CD4-positive, alpha-beta T cell treated with Interleukin-10 for 1 hour (primary cell): Measurements from ENCODE around the gene PHGDH.
A peak's percentile ranks its signal among the peaks of the same experiment; 100 is the strongest.

Experiments
- DNase-seq: peaks from one replicate; pipeline ENCODE4 v3.0.0-alpha.2; 2020

The PHGDH gene

GRCh38 chr1:119733754-119734153 is 22.0 kb downstream of the PHGDH start:
- no peak for DNase-seq

DNA sequence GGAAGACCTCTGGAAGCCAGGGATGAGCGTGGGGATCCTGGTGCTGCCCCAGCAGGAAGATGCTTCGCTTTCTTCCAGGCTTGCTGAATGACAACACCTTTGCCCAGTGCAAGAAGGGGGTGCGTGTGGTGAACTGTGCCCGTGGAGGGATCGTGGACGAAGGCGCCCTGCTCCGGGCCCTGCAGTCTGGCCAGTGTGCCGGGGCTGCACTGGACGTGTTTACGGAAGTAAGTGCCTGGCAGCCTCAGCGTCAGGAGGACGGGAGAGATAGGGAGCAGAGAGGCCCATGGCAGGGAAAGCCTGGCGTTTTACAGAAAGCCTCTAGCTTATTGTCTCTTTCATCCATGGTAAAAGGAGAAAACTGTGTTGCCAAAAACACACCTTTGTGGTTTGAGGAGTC is 23.5 kb downstream of the PHGDH start:
- no peak for DNase-seq

- no peak for DNase-seq
These were observed 24.9 kb downstream of the PHGDH start for GRCh38 chr1:119736649-119737039.

DNA sequence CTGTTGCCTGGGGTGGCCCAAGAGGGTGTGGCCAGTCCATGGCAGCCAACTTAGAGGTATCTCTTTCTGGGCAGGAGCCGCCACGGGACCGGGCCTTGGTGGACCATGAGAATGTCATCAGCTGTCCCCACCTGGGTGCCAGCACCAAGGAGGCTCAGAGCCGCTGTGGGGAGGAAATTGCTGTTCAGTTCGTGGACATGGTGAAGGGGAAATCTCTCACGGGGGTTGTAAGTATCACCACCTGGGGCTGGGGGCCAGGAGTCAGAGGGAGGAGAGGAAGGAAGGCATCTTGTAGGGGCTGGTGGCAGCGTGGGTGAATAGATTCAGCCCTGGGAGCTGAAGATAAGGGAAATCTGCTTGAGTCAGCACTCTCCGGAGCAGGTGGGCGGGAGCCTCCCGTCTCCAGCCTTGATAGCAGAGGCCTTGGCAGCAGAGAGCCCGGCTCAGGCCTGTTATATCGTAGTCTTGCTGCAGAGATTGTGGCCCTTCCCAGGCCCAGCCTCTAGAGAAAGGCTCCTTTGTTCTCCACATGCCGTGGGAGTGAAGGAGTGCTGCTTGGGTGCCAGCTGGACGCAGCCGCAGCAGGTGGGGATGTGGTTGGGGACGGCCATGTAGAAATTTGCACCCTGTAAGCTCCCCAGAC is 25.4 kb downstream of the PHGDH start:
- DNase-seq = no peak

DNA sequence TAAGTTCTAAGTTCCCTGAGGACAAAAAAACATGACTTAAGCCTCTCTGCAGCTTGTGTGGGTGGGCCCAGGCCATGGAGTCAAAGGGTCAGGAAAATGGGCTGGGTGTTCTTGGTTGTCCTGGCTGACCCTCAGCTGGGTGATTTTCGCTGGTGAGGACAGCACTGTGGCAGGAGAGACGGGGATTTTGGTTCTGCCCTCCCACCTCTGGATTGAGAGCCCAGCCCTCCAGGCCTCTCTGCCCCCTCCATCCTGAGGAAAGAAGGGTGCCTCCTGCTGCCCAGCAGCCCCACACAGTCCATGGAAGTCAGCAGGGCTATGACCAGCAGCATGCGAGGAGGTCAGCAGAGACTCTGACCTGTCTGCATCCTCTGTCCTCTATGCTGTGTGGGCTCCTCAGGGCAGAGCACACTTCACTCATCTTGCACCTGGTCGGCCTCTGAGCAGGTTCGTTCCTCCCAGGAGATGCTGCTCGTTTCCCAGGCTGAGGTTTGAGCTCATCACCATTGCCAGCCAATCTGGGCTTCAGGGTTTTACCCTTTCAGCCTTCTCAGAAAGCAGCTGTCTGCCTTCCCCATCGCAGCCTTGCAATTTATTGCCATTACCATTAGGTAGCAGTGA is 26.5 kb downstream of the PHGDH start:
- no peak for DNase-seq

GRCh38 chr1:119739150-119739549 is 27.4 kb downstream of the PHGDH start:
- no peak for DNase-seq

DNA sequence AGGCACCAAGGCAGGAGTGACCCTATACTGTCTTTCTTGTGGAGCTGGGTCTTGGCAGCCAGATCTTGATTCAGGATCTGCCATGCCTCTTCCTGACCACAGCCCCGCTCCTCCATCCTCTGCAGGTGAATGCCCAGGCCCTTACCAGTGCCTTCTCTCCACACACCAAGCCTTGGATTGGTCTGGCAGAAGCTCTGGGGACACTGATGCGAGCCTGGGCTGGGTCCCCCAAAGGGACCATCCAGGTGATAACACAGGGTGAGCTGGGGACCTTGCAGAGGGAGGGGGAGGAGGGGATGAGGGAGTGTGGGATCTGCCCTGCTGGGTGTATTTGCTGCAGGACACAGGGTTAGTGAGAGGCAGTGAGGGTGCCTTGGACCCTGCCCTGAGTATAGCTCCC is 28.5 kb downstream of the PHGDH start:
- no peak for DNase-seq

- DNase-seq = no peak
These were observed 29.4 kb downstream of the PHGDH start for GRCh38 chr1:119740896-119741780.

GRCh38 chr1:119742202-119742601 is 30.5 kb downstream of the PHGDH start:
- no peak for DNase-seq

DNA sequence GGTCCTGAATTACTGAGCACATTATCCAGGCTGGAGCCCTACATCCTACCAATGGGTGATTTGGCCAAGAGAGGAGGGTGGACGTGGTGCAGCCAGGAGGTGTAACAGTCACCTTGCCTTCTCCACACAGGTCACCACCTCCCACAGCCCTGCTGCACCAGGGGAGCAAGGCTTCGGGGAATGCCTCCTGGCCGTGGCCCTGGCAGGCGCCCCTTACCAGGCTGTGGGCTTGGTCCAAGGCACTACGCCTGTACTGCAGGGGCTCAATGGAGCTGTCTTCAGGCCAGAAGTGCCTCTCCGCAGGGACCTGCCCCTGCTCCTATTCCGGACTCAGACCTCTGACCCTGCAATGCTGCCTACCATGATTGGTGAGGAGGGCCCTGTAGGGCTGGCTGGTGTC is 30.9 kb downstream of the PHGDH start:
- no peak for DNase-seq

- DNase-seq = no peak
These were observed 31.6 kb downstream of the PHGDH start for GRCh38 chr1:119743308-119743707.

DNA sequence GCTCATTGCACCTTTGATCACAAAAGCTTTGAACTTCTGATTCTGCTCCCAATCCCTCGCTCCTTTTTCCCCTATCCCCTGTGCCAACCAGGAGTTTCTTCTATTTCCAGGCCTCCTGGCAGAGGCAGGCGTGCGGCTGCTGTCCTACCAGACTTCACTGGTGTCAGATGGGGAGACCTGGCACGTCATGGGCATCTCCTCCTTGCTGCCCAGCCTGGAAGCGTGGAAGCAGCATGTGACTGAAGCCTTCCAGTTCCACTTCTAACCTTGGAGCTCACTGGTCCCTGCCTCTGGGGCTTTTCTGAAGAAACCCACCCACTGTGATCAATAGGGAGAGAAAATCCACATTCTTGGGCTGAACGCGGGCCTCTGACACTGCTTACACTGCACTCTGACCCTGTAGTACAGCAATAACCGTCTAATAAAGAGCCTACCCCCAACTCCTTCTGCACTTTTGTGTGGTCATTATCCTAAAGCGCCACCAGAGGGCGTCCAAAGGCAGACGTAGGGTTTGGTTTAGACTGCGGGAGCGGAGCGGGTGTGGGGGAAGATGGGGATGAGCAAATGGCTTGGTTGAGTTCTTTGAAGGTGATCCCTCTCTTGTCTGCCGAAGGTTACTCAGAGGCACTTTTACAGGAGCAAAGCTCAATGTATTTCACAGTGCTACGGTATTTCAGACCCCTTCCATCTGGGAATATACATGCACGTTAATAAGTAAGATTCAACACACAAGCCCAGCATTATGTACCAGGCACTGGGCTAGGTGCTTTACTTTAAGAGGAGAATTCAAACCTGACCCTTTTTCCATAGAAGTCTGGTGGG is 32.3 kb downstream of the PHGDH start:
- DNase-seq = peak; percentile 35

GRCh38 chr1:119744598-119744942 is 32.8 kb downstream of the PHGDH start:
- DNase-seq = no peak

DNA sequence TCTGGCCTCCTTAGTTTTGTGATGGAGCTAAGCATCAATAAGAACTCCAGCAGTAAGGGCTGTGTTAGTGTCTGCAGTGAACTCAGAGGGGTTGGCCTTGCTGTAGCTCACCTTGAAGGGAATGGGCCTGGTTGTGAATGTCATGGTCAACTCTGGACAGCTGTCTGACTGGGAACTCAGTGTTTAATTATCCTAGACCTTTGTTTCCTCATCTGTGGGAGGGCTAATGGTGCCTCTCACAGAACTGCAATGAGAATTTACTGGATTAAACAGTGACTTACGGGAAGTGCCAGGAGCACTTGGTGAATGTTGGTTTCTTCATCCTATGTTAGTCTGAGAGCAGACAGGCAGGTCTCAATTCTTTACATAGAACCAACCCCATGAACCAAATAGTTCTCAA is 33.3 kb downstream of the PHGDH start:
- DNase-seq = no peak

- DNase-seq = no peak
These were observed 35.7 kb downstream of the PHGDH start for GRCh38 chr1:119747451-119747850.

GRCh38 chr1:119748040-119748439 is 36.3 kb downstream of the PHGDH start:
- DNase-seq = no peak

- no peak for DNase-seq
These were observed 40.9 kb downstream of the PHGDH start for GRCh38 chr1:119752592-119752991.

DNA sequence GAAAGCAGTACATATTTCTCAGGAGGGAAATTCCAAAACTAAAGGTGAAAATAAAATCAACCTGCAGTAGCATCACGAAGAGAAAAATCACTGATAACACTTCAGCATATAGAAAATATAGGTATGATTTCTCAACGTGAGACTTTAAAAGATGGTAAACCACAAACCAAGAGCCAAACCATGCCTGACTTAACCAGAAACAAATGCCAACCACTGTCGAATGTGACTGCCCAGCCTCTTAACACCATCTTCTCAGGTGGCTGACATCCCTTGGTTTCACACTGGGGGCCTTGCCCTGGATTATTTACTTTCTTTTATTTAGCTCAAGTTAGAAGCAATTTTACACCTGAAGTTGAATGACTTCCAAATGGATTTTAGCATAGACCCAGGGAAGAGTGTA is 46.9 kb downstream of the PHGDH start:
- DNase-seq = no peak

DNA sequence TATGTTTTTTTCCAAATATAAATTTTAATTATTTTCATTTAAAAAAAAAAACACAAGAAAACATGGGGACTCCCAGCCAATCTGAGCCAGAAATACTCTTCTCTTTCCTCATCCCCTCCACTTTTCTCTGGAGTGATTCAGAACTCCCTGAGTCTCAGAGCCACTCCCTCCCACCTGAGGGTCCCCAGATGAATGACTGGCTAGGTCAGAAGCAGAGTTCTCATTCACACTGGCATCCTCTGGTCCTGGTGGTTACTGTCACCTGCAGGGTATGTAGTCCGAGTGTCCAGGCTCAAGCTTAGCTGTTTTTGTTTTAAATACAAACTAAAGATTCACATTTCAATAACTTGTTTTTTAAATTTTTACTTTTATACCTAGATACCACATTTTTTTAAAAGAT is 50.7 kb downstream of the PHGDH start:
- no peak for DNase-seq

DNA sequence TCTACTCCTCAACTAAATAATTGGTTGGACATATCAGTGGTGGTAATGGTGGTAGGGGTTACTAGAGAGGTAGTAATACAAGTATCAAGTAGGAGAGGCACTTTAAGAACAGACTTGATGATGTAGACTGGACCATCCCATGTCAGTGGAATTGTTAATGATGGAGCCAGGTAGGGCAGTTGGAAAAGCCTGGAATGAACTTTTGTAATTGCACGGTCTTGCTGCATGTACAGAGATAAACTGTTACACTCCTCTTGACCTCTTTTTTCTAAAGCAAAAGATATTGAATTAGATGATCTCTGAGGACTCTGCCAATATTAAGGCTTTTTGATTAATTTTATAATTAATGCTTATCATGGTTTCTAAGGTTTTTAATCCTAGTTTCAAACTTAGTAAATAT is 51.2 kb downstream of the PHGDH start:
- DNase-seq = no peak

DNA sequence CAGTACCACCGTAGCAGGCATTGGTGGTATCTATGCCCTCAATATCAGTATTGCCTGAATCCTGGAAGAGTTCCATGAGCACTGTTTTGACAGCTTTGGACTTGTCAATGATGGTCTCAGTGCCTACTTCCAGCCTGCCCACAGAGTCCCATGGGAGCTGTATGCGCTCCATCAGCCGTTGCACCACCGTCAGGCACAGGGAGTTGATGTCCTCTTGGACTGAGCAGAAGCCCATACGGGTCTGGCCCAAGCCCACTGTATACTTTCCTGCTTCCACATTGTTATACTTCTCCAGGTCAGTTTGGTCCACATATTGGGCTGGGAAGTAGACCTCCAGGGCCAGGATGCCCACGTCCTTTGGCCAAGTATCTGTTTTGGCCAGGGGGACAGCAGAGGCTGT is 52.5 kb downstream of the PHGDH start:
- no peak for DNase-seq

- DNase-seq = no peak
These were observed 54.6 kb downstream of the PHGDH start for GRCh38 chr1:119766374-119766794.

- DNase-seq = no peak
These were observed 55.8 kb downstream of the PHGDH start for GRCh38 chr1:119767486-119767885.
